HepG2 (cell line): ENCODE data around the gene CSDE1. TPM values are rescaled to one million over a fixed set of nuclear protein-coding genes. Genes with fewer than 3 reads are reported as not detected.

Experiments
- DMAP1 ChIP-seq: IDR thresholded peaks from 2 replicates; pipeline ENCODE4 v1.6.1; 2016
- ESRRA ChIP-seq: sonication (generic); formaldehyde crosslinking; IDR thresholded peaks from 2 replicates; pipeline ENCODE4 v1.5.1; 2020; ENCODE audit warnings: mild to moderate bottlenecking, low read depth, missing genetic modification reagents
- HCFC1 ChIP-seq: fragments of 150-350 bp; IDR thresholded peaks from 2 replicates; pipeline ENCODE4 v1.6.1; 2014; ENCODE audit warnings: low read depth, low read length
- KAT2B ChIP-seq: fragments of 150-350 bp; IDR thresholded peaks from 2 replicates; pipeline ENCODE4 v1.6.1; 2014; ENCODE audit warnings: low read depth, low read length, borderline replicate concordance
- NFYB ChIP-seq: sonication (generic); formaldehyde crosslinking; IDR thresholded peaks from 2 replicates; pipeline ENCODE4 v1.4.0; 2020; ENCODE audit warnings: missing genetic modification reagents
- NR0B2 ChIP-seq: sonication (generic); formaldehyde crosslinking; IDR thresholded peaks from 2 replicates; pipeline ENCODE4 v1.4.0; 2020; ENCODE audit warnings: mild to moderate bottlenecking, missing genetic modification reagents
- PHB2 ChIP-seq: fragments of 450-650 bp; IDR thresholded peaks from 2 replicates; pipeline ENCODE4 v1.6.1; 2018; ENCODE audit not compliant: partially characterized antibody
- POLR2G ChIP-seq: fragments of 200-400 bp; formaldehyde crosslinking; IDR thresholded peaks from 2 replicates; pipeline ENCODE4 v1.6.1; 2018; ENCODE audit warnings: mild to moderate bottlenecking, low read depth, low read length, moderate library complexity
- RBM22 ChIP-seq: fragments of 200-400 bp; formaldehyde crosslinking; optimal IDR thresholded peaks from 2 replicates; pipeline ENCODE3; 2017; ENCODE audit warnings: mild to moderate bottlenecking, low read length, moderate library complexity
- RFX5 ChIP-seq: IDR thresholded peaks from 2 replicates; pipeline ENCODE4 v1.6.1; 2011; ENCODE audit warnings: low read depth, low read length, improper control_type of control experiment
- SMAD1 ChIP-seq: sonication (generic); formaldehyde crosslinking; IDR thresholded peaks from 2 replicates; pipeline ENCODE4 v1.4.0; 2020; ENCODE audit warnings: missing genetic modification reagents, low read depth, mild to moderate bottlenecking, borderline replicate concordance
- TCF7 ChIP-seq: sonication (generic); IDR thresholded peaks from 2 replicates; pipeline ENCODE4 v1.6.1; 2016; ENCODE audit warnings: antibody characterized with exemption, low read depth
- TEAD2 ChIP-seq: sonication (generic); formaldehyde crosslinking; IDR thresholded peaks from 2 replicates; pipeline ENCODE4 v1.9.0; 2021; ENCODE audit warnings: missing genetic modification reagents
- THAP7 ChIP-seq: sonication (generic); formaldehyde crosslinking; IDR thresholded peaks from 2 replicates; pipeline ENCODE4 v1.8.1; 2023; ENCODE audit warnings: mild to moderate bottlenecking, missing genetic modification reagents
- ZNF3 ChIP-seq: IDR thresholded peaks from 2 replicates; pipeline ENCODE4 v1.7.0; 2017; ENCODE audit warnings: inconsistent platforms
- ZNF615 ChIP-seq: sonication (generic); formaldehyde crosslinking; IDR thresholded peaks from 2 replicates; pipeline ENCODE4 v1.5.0; 2020; ENCODE audit warnings: mild to moderate bottlenecking, missing genetic modification reagents, borderline replicate concordance
- ZNF709 ChIP-seq: sonication (generic); formaldehyde crosslinking; IDR thresholded peaks from 2 replicates; pipeline ENCODE4 v1.5.0; 2020; ENCODE audit warnings: mild to moderate bottlenecking, missing genetic modification reagents
- ZNF773 ChIP-seq: sonication (generic); formaldehyde crosslinking; IDR thresholded peaks from 2 replicates; pipeline ENCODE4 v1.4.0; 2020; ENCODE audit warnings: missing genetic modification reagents, borderline replicate concordance
- ZNF891 ChIP-seq: sonication (generic); formaldehyde crosslinking; IDR thresholded peaks from 2 replicates; pipeline ENCODE4 v1.5.0; 2020; ENCODE audit warnings: mild to moderate bottlenecking, missing genetic modification reagents
- polyA plus RNA-seq, 8 experiments: library from polyadenylated mRNA; depleted of rRNA in 3 of 8; stranded (reverse) in 7 of 8; unstranded in 1 of 8; fragments of >200 nt; fragmentation: Illumina TruSeq in 4 of 8; extraction: Trizol in 4 of 8; gene quantifications; 2 replicates each; pipeline versions ENCODE4 v1.2.1 to v1.2.3, GENCODE V29; 2011 to 2016; ENCODE audit warnings: low read depth in 4 of 8, missing spikeins in 1 of 8, mixed read lengths in 1 of 8; ENCODE audit not compliant: insufficient read depth in 1 of 8
- total RNA-seq, 5 experiments: library from RNA; depleted of rRNA; stranded (reverse); fragments of >200 nt; fragmentation: Illumina TruSeq; extraction: Trizol; gene quantifications; 2 replicates each; pipeline ENCODE4 v1.2.3, GENCODE V29; 2016; ENCODE audit warnings: low read depth in 1 of 5
- TF ChIP-seq, protein P1 (sequence below): sonication (generic); formaldehyde crosslinking; conservative IDR thresholded peaks from 2 replicates; pipeline ENCODE4 v1.4.0; 2020; ENCODE audit warnings: missing genetic modification reagents
- TF ChIP-seq, protein P2 (sequence below): sonication (generic); formaldehyde crosslinking; IDR thresholded peaks from 2 replicates; pipeline ENCODE4 v1.5.0; 2020; ENCODE audit warnings: mild to moderate bottlenecking, missing genetic modification reagents, borderline replicate concordance

Gene CSDE1
- total and polyA plus RNA-seq, 2 of the 13 experiments (the other 11 are each of a cell fraction or from before 2014, with no cell fraction given), result 150 to 313 TPM

GRCh38 chr1:114670083-114671010 lies 87.4 kb downstream of the CSDE1 start (continued):
- TF ChIP-seq THAP7 (CRISPR knock-in tag), result no peak
- no peak for TF ChIP-seq RBM22
- TF ChIP-seq NR0B2 (CRISPR knock-in tag), result no peak
- TF ChIP-seq TEAD2 (CRISPR knock-in tag), result 0 out of 2 replicates have a peak, but pooled peaks have one; percentile 66
- TF ChIP-seq SMAD1, result no peak
- TF ChIP-seq, protein P1, sequence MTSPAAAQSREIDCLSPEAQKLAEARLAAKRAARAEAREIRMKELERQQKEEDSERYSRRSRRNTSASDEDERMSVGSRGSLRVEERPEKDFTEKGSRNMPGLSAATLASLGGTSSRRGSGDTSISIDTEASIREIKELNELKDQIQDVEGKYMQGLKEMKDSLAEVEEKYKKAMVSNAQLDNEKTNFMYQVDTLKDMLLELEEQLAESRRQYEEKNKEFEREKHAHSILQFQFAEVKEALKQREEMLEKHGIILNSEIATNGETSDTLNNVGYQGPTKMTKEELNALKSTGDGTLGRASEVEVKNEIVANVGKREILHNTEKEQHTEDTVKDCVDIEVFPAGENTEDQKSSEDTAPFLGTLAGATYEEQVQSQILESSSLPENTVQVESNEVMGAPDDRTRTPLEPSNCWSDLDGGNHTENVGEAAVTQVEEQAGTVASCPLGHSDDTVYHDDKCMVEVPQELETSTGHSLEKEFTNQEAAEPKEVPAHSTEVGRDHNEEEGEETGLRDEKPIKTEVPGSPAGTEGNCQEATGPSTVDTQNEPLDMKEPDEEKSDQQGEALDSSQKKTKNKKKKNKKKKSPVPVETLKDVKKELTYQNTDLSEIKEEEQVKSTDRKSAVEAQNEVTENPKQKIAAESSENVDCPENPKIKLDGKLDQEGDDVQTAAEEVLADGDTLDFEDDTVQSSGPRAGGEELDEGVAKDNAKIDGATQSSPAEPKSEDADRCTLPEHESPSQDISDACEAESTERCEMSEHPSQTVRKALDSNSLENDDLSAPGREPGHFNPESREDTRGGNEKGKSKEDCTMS (CRISPR knock-in tag), result no peak
- no peak for TF ChIP-seq ZNF3 (CRISPR knock-in tag)
- TF ChIP-seq TCF7, result no peak
- no peak for TF ChIP-seq ZNF773 (CRISPR knock-in tag)
- TF ChIP-seq KAT2B, result no peak
- TF ChIP-seq PHB2, result no peak
- peak; percentile 44; the same call in 1 of the 2 replicates for TF ChIP-seq POLR2G
- TF ChIP-seq DMAP1, result peak; percentile 36; the same call in 1 of the 2 replicates
- TF ChIP-seq ZNF709 (CRISPR knock-in tag), result no peak
- no peak for TF ChIP-seq ZNF891 (CRISPR knock-in tag)
- TF ChIP-seq ESRRA, result no peak
- TF ChIP-seq NFYB (CRISPR knock-in tag), result peak; percentile 63
- TF ChIP-seq RFX5, result no peak
- TF ChIP-seq, protein P2, sequence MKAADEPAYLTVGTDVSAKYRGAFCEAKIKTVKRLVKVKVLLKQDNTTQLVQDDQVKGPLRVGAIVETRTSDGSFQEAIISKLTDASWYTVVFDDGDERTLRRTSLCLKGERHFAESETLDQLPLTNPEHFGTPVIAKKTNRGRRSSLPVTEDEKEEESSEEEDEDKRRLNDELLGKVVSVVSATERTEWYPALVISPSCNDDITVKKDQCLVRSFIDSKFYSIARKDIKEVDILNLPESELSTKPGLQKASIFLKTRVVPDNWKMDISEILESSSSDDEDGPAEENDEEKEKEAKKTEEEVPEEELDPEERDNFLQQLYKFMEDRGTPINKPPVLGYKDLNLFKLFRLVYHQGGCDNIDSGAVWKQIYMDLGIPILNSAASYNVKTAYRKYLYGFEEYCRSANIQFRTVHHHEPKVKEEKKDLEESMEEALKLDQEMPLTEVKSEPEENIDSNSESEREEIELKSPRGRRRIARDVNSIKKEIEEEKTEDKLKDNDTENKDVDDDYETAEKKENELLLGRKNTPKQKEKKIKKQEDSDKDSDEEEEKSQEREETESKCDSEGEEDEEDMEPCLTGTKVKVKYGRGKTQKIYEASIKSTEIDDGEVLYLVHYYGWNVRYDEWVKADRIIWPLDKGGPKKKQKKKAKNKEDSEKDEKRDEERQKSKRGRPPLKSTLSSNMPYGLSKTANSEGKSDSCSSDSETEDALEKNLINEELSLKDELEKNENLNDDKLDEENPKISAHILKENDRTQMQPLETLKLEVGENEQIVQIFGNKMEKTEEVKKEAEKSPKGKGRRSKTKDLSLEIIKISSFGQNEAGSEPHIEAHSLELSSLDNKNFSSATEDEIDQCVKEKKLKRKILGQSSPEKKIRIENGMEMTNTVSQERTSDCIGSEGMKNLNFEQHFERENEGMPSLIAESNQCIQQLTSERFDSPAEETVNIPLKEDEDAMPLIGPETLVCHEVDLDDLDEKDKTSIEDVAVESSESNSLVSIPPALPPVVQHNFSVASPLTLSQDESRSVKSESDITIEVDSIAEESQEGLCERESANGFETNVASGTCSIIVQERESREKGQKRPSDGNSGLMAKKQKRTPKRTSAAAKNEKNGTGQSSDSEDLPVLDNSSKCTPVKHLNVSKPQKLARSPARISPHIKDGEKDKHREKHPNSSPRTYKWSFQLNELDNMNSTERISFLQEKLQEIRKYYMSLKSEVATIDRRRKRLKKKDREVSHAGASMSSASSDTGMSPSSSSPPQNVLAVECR (CRISPR knock-in tag), result peak; percentile 45; the same call in 1 of the 2 replicates
- no peak for TF ChIP-seq ZNF615 (CRISPR knock-in tag)
- TF ChIP-seq HCFC1, result no peak
